Activated CD8-positive, alpha-beta T cell treated with anti-CD3 and anti-CD28 coated beads for 36 hours (primary cell): ENCODE data around the gene CRELD2. TPM values are rescaled to one million over a fixed set of nuclear protein-coding genes. Genes with fewer than 3 reads are reported as not detected.

ENCODE experiments used
- ATAC-seq: fragments of 200-7000 bp; cut with Tn5 transposase; one replicate; pipeline ENCODE4 v1.10.0; 2021; ENCODE audit warnings: mild to moderate bottlenecking, moderate library complexity
- CTCF ChIA-PET: fragments of 350-600 bp; sonication (Branson Sonifier 250); formaldehyde crosslinking; loops from one replicate; lab custom pipeline; 2021; ENCODE audit warnings: antibody characterized with exemption; lab: Charles Lee
- POLR2A ChIA-PET: fragments of 350-600 bp; sonication (Branson Sonifier 250); formaldehyde crosslinking; loops from one replicate; lab custom pipeline; 2021; ENCODE audit warnings: antibody characterized with exemption; lab: Charles Lee
- DNase-seq: peaks from one replicate; pipeline ENCODE4 v3.0.0-alpha.2; 2020
- H3K27ac Mint-ChIP-seq: one replicate; pipeline ENCODE4 v1.8.0; 2021; ENCODE audit warnings: mild to moderate bottlenecking, mixed read lengths
- H3K27me3 Mint-ChIP-seq: one replicate; pipeline ENCODE4 v1.8.0; 2021; ENCODE audit warnings: mixed read lengths
- H3K36me3 Mint-ChIP-seq: one replicate; pipeline ENCODE4 v1.8.0; 2021; ENCODE audit warnings: low read depth, mixed read lengths
- H3K4me1 Mint-ChIP-seq: one replicate; pipeline ENCODE4 v1.8.0; 2021; ENCODE audit warnings: low read depth, mixed read lengths
- H3K4me3 Mint-ChIP-seq: one replicate; pipeline ENCODE4 v1.8.0; 2021; ENCODE audit warnings: mild to moderate bottlenecking, moderate library complexity, mixed read lengths
- H3K9me3 Mint-ChIP-seq: one replicate; pipeline ENCODE4 v1.8.0; 2021; ENCODE audit warnings: mixed read lengths
- CTCF ChIP-seq: fragments of 200-600 bp; IDR thresholded peaks from one replicate; pipeline ENCODE4 v1.8.0; 2022; ENCODE audit warnings: antibody characterized with exemption, mild to moderate bottlenecking
- intact Hi-C: fragments of 100-400 bp; cut with micrococcal nuclease; formaldehyde crosslinking; loops from one replicate; pipeline ENCODE4 v1.10.0; 2022
- total RNA-seq, 2 experiments: library from RNA; stranded (reverse); gene quantifications; one replicate each; pipeline ENCODE4 v1.2.3, GENCODE V29; 2021

CRELD2 gene
- total RNA-seq, 2 experiments from 2014 or later: 26.1 to 28.2 TPM

- ChIA-PET CTCF (no interaction called here), POLR2A (no interaction called here)
- Mint-ChIP-seq H3K36me3 (peaks cover 13% of the 10 kb centered on the region), H3K27ac (no peak overlapping the region), H3K4me3 (no peak overlapping the region), H3K9me3 (no peaks in the 10 kb centered on the region), H3K4me1 (no peaks in the 10 kb centered on the region), H3K27me3 (no peaks in the 10 kb centered on the region)
- DNase-seq (no peak), ATAC-seq (no peak)
- intact Hi-C loops: no loop called here
- TF ChIP-seq CTCF: no peak
These were observed 7.9 kb upstream of the CRELD2 start for GRCh38 chr22:49910229-49911155.

- DNase-seq (no peak), ATAC-seq (no peak)
- H3K27ac Mint-ChIP-seq: no peak overlapping the region
- CTCF ChIA-PET: no interaction called here
- POLR2A ChIA-PET: no interaction called here
- H3K4me3 Mint-ChIP-seq: no peak overlapping the region
- intact Hi-C loops: no loop called here
- peaks cover 3% of the 10 kb centered on the region for H3K4me1 Mint-ChIP-seq
- no peak for TF ChIP-seq CTCF
- H3K27me3 Mint-ChIP-seq: no peaks in the 10 kb centered on the region
- H3K9me3 Mint-ChIP-seq: no peaks in the 10 kb centered on the region
- H3K36me3 Mint-ChIP-seq: peaks cover 10% of the 10 kb centered on the region
These were observed 6.4 kb upstream of the CRELD2 start for GRCh38 chr22:49911881-49912625.

- no peak overlapping the region for H3K27ac Mint-ChIP-seq
- CTCF ChIA-PET: no interaction called here
- intact Hi-C loops: no loop called here
- H3K36me3 Mint-ChIP-seq: peaks cover 4% of the 10 kb centered on the region
- no peak for ATAC-seq
- peaks cover 5% of the 10 kb centered on the region for H3K4me1 Mint-ChIP-seq
- H3K4me3 Mint-ChIP-seq: no peak overlapping the region
- no peak for TF ChIP-seq CTCF
- no peaks in the 10 kb centered on the region for H3K9me3 Mint-ChIP-seq
- no peak for DNase-seq
- no peaks in the 10 kb centered on the region for H3K27me3 Mint-ChIP-seq
- POLR2A ChIA-PET: interaction anchor here (1.1 kb wide), 1 partner anchor 48 kb away, joined by 3 read pairs; the partner anchor contains the start of gene PIM3
These were observed 5.4 kb upstream of the CRELD2 start for GRCh38 chr22:49913026-49913425.

GRCh38 chr22:49913446-49913845 is 5.0 kb upstream of the CRELD2 start:
- H3K4me3 Mint-ChIP-seq: no peak overlapping the region
- ChIA-PET CTCF (no interaction called here), POLR2A (interaction anchor here (1.1 kb wide), 1 partner anchor 48 kb away, joined by 3 read pairs; the partner anchor contains the start of gene PIM3)
- peaks cover 5% of the 10 kb centered on the region for H3K4me1 Mint-ChIP-seq
- intact Hi-C loops: no loop called here
- no peaks in the 10 kb centered on the region for H3K9me3 Mint-ChIP-seq
- no peaks in the 10 kb centered on the region for H3K27me3 Mint-ChIP-seq
- ATAC-seq: no peak
- DNase-seq: no peak
- no peak for TF ChIP-seq CTCF
- H3K27ac Mint-ChIP-seq: no peak overlapping the region
- peaks cover 4% of the 10 kb centered on the region for H3K36me3 Mint-ChIP-seq
